Prostate gland (tissue), 2 donors: ENCODE results near the gene ITGA6.

Source experiments
- CTCF ChIP-seq, 4 experiments: fragments of 200-600 bp in 2 of 4; fragments of 450-650 bp in 2 of 4; sonication (generic) in 2 of 4; IDR thresholded peaks; 1 replicate in 3 of 4; 2 replicates in 1 of 4; pipeline ENCODE4 v1.5.1; 2016 to 2019; ENCODE audit warnings: antibody characterized with exemption in 4 of 4, mild to moderate bottlenecking in 2 of 4, moderate library complexity in 2 of 4
- POLR2A ChIP-seq: fragments of 450-650 bp; IDR thresholded peaks from one replicate; pipeline ENCODE4 v1.6.1; 2016; ENCODE audit warnings: antibody characterized with exemption, mild to moderate bottlenecking
- POLR2AphosphoS5 ChIP-seq: sonication (generic); formaldehyde crosslinking; IDR thresholded peaks from one replicate; pipeline ENCODE4 v1.6.1; 2017; ENCODE audit warnings: antibody characterized with exemption

- TF ChIP-seq CTCF (IDR thresholded peaks at IDR 0.05) (no peak), POLR2A (no peak), POLR2AphosphoS5 (no peak)
These were observed 88.9 kb downstream of the ITGA6 start for GRCh38 chr2:172516299-172516698.
